Heart left ventricle (tissue), 16 donors: Measurements from ENCODE around the gene CRMP1. TPM values are rescaled to one million over a fixed set of nuclear protein-coding genes. Genes with fewer than 3 reads are reported as not detected.

Source experiments
- ATAC-seq, 4 donors: fragments of 200-7000 bp; cut with Tn5 transposase; one replicate each; pipeline ENCODE4 v1.9.1; 2020 to 2022; ENCODE audit warnings: moderate library complexity in 4 of 4, mild to moderate bottlenecking in 3 of 4, moderate number of reproducible peaks in 1 of 4
- DNase-seq, 5 donors: peaks; one replicate each; pipeline ENCODE4 v3.0.0-alpha.2; 2020
- H3K27ac ChIP-seq, 12 donors: fragments of 200-600 bp; sonication (generic) in 4 of 12; one replicate each; pipeline versions ENCODE4 v1.5.0 to v1.8.0; 2016 to 2022; ENCODE audit warnings: mild to moderate bottlenecking in 2 of 12
- H3K27me3 ChIP-seq, 9 donors: fragments of 200-600 bp; sonication (generic) in 2 of 9; one replicate each; pipeline versions ENCODE4 v1.5.1 to v1.8.0; 2016 to 2022; ENCODE audit warnings: mild to moderate bottlenecking in 3 of 9
- H3K36me3 ChIP-seq, 9 donors: fragments of 200-600 bp; sonication (generic) in 2 of 9; one replicate each; pipeline versions ENCODE4 v1.5.0 to v1.8.0; 2018 to 2022; ENCODE audit warnings: mild to moderate bottlenecking in 2 of 9
- H3K4me1 ChIP-seq, 12 donors: fragments of 200-600 bp; sonication (generic) in 4 of 12; one replicate each; pipeline versions ENCODE4 v1.5.0 to v1.8.0; 2016 to 2022; ENCODE audit warnings: mild to moderate bottlenecking in 3 of 12
- H3K4me3 ChIP-seq, 12 donors: fragments of 200-600 bp; sonication (generic) in 4 of 12; one replicate each; pipeline versions ENCODE4 v1.5.0 to v1.8.0; 2017 to 2022; ENCODE audit warnings: mild to moderate bottlenecking in 9 of 12, moderate library complexity in 4 of 12
- H3K9me3 ChIP-seq, 12 donors: fragments of 200-600 bp; sonication (generic) in 4 of 12; one replicate each; pipeline versions ENCODE4 v1.5.0 to v1.8.0; 2016 to 2022; ENCODE audit warnings: mild to moderate bottlenecking in 1 of 12
- CTCF ChIP-seq, 12 donors: fragments of 200-600 bp; sonication (generic) in 4 of 12; IDR thresholded peaks; one replicate each; pipeline versions ENCODE4 v1.5.0 to v1.8.0; 2018 to 2022; ENCODE audit warnings: antibody characterized with exemption in 12 of 12, mild to moderate bottlenecking in 5 of 12
- POLR2A ChIP-seq, 2 donors: fragments of 450-650 bp; IDR thresholded peaks; one replicate each; pipeline ENCODE4 v1.6.1; 2017; ENCODE audit warnings: antibody characterized with exemption in 2 of 2, mild to moderate bottlenecking in 2 of 2, moderate library complexity in 2 of 2
- WGBS, 4 donors: extraction: QIAGEN DNeasy Blood & Tissue Kit in 2 of 4; methylation state at CpG; one replicate each; pipeline versions ENCODE4 v1.1.5 to v1.1.7; 2013 to 2018; 5-methylcytosine and 5-hydroxymethylcytosine counted together
- intact Hi-C, 10 donors: fragments of 100-400 bp; cut with DNase I; formaldehyde crosslinking; loops; one replicate each; pipeline versions ENCODE4 v1.11.1 to v1.14.2; 2022
- polyA plus RNA-seq, 2 donors: library from polyadenylated mRNA; stranded (reverse); fragments of 200-250 nt; gene quantifications; one replicate each; pipeline ENCODE4 v1.2.3, GENCODE V29; 2013
- total RNA-seq, 9 donors: library from RNA; depleted of rRNA in 2 of 9; stranded (reverse); fragments of >200 nt in 2 of 9; fragmentation: NEBNext Ultra II Directional in 3 of 9; extraction: Animal tissue kit (Norgen Biotek cat#: 25700) in 3 of 9; gene quantifications; one replicate each; pipeline versions ENCODE4 v1.1.0 to v1.2.4, GENCODE V29; 2016 to 2023
- donor health status: ischemic (EF 13 %, LVEDD 7.1; RV severe dilation, severe dysfunction).
- donor health status: healthy with polysubstance abuse.
- donor health status: DM: no; HTN: yes; CAD: no.
- donor health status: DM: no; HTN: no; CAD: no.
- donor health status: ischemic (EF 25% LVEDD 6.9; RV normal size, moderate dysfunction).
- donor health status: ischemic (EF 25% LVEDD 5.7; RV mildly dilated, moderate dysfunction).
- donor health status: healthy.
- donor health status: DM: yes; HTN: yes; CAD: no.
- donor health status: ischemic (EF 35%, LVEDD 5.7; RV mildly dilated, moderate dysfunction).
- donor health status: nonischemic (EF 11% LVEDD 7.7; RV severe dilation, severe dysfunction).
- donor health status: DM: yes; HTN: yes; CAD: no.
- donor health status: PGD.
- donor health status: ischemic (EF 29% LVEDD 5.4; RV normal size, mild dysfunction).
- donor health status: nonischemic (EF 23%, LVEDD 6.1; RV moderate dilation, normal function).

Gene CRMP1
- total and polyA plus RNA-seq, 11 donors: 0.34 to 2.4 (median 0.93) TPM

- no peak overlapping the region for H3K4me3 ChIP-seq
- peaks cover 0 to 3% (median 0%) of the 10 kb centered on the region in 12 donors for H3K4me1 ChIP-seq
- intact Hi-C loops: loop anchor here in 2 of 10 donors (10.0 kb wide), 2 partner anchors 743 to 1313 kb away; partner anchors contain the start of gene STK32B (in 1 of the 2)
- no peaks in the 10 kb centered on the region for H3K9me3 ChIP-seq
- H3K27me3 ChIP-seq: no peaks in the 10 kb centered on the region
- no peak for DNase-seq
- H3K36me3 ChIP-seq: peaks cover 0 to 57% (median 8%) of the 10 kb centered on the region in 9 donors
- no peak for ATAC-seq
- TF ChIP-seq POLR2A (IDR thresholded peaks at IDR 0.05) (no peak), CTCF (IDR thresholded peaks at IDR 0.05) (no peak)
- WGBS, 4 donors: 92 to 98% (median 95%) methylated on average over 6 of the region's 6 CpGs
- H3K27ac ChIP-seq: no peak overlapping the region
These were observed 95.0 kb downstream of the CRMP1 start for GRCh38 chr4:5797866-5798265.

GRCh38 chr4:5796976-5797375 lies 95.9 kb downstream of the CRMP1 start:
- H3K4me3 ChIP-seq: no peak overlapping the region
- intact Hi-C loops: loop anchor here in 2 of 10 donors (10.0 kb wide), 2 partner anchors 742 to 1312 kb away; partner anchors contain the start of gene STK32B (in 1 of the 2)
- peaks cover 0 to 49% (median 8%) of the 10 kb centered on the region in 9 donors for H3K36me3 ChIP-seq
- DNase-seq (no peak), ATAC-seq (no peak)
- no peaks in the 10 kb centered on the region for H3K9me3 ChIP-seq
- no peak for TF ChIP-seq CTCF (IDR thresholded peaks at IDR 0.05)
- no peak for TF ChIP-seq POLR2A (IDR thresholded peaks at IDR 0.05)
- H3K27ac ChIP-seq: no peak overlapping the region
- H3K27me3 ChIP-seq: no peaks in the 10 kb centered on the region
- peaks cover 0 to 3% (median 0%) of the 10 kb centered on the region in 12 donors for H3K4me1 ChIP-seq
- WGBS, 4 donors: 93 to 96% (median 95%) methylated on average over 13 to 18 of the region's 18 CpGs

GRCh38 chr4:5795580-5795979 lies 97.3 kb downstream of the CRMP1 start:
- Histone ChIP-seq H3K27ac (no peak overlapping the region), H3K4me1 (peaks cover 0 to 3% (median 0%) of the 10 kb centered on the region in 12 donors), H3K4me3 (no peak overlapping the region), H3K36me3 (peaks cover 0 to 52% (median 8%) of the 10 kb centered on the region in 9 donors), H3K27me3 (no peaks in the 10 kb centered on the region), H3K9me3 (no peaks in the 10 kb centered on the region)
- no peak for ATAC-seq
- TF ChIP-seq POLR2A (IDR thresholded peaks at IDR 0.05) (no peak), CTCF (IDR thresholded peaks at IDR 0.05) (no peak)
- DNase-seq: no peak
- WGBS, 4 donors: 92 to 97% (median 94%) methylated on average over 5 of the region's 5 CpGs
- intact Hi-C loops: loop anchor here in 2 of 10 donors (10.0 kb wide), 2 partner anchors 741 to 1311 kb away; partner anchors contain the start of gene STK32B (in 1 of the 2)

- ATAC-seq (no peak), DNase-seq (no peak)
- Histone ChIP-seq H3K27me3 (no peaks in the 10 kb centered on the region), H3K36me3 (peaks cover 0 to 52% (median 8%) of the 10 kb centered on the region in 9 donors), H3K4me1 (peaks cover 0 to 3% (median 0%) of the 10 kb centered on the region in 12 donors), H3K27ac (no peak overlapping the region), H3K4me3 (no peak overlapping the region), H3K9me3 (no peaks in the 10 kb centered on the region)
- TF ChIP-seq CTCF (IDR thresholded peaks at IDR 0.05) (no peak), POLR2A (IDR thresholded peaks at IDR 0.05) (no peak)
- intact Hi-C loops: loop anchor here in 3 of 10 donors (5.0 to 10.0 kb wide), 3 partner anchors 739 to 1309 kb away; partner anchors contain the start of gene STK32B (in 3 of the 3)
- WGBS, 4 donors: 91 to 94% (median 92%) methylated on average over 13 of the region's 13 CpGs
These were observed 99.4 kb downstream of the CRMP1 start for GRCh38 chr4:5793514-5793913.
